SU-DHL-6 (cell line): ENCODE data around the gene SLC9A7.

Experiments
- H2AFZ ChIP-seq: fragments of 200-600 bp; sonication (generic); 2 replicates; pipeline ENCODE4 v1.6.1; 2014; ENCODE audit warnings: low read depth, mild to moderate bottlenecking, moderate library complexity, mixed read lengths, antibody characterized with exemption, low read length; ENCODE audit not compliant: severe bottlenecking
- H3F3A ChIP-seq: fragments of 200-600 bp; shearing (Covaris generic); 2 replicates; pipeline ENCODE4 v1.6.0; 2016; ENCODE audit warnings: antibody characterized with exemption, mild to moderate bottlenecking; ENCODE audit not compliant: insufficient read depth
- H3K27ac ChIP-seq: fragments of 200-600 bp; sonication (generic); 2 replicates; pipeline ENCODE4 v1.5.1; 2016; ENCODE audit warnings: low read depth, mild to moderate bottlenecking, low read length, moderate library complexity, mixed read lengths
- H3K27me3 ChIP-seq: fragments of 200-600 bp; sonication (generic), shearing (Covaris generic); 2 replicates; pipeline ENCODE4 v1.6.0; 2014; ENCODE audit warnings: mild to moderate bottlenecking, low read length
- H3K36me3 ChIP-seq: fragments of 200-600 bp; sonication (generic); 2 replicates; pipeline ENCODE4 v1.6.1; 2014; ENCODE audit warnings: mild to moderate bottlenecking, low read length, mixed read lengths
- H3K4me2 ChIP-seq: fragments of 300-600, 200-600 bp; shearing (Covaris generic), sonication (generic); 2 replicates; pipeline ENCODE4 v1.6.0; 2014; ENCODE audit warnings: low read length, low read depth, mild to moderate bottlenecking; ENCODE audit not compliant: poor library complexity, severe bottlenecking
- H3K4me3 ChIP-seq: fragments of 200-600 bp; sonication (generic); 2 replicates; pipeline ENCODE4 v1.5.1; 2014; ENCODE audit warnings: antibody characterized with exemption, low read length, mild to moderate bottlenecking, mixed read lengths; ENCODE audit not compliant: insufficient read depth, poor library complexity, severe bottlenecking
- H3K79me2 ChIP-seq: fragments of 200-600 bp; sonication (generic); 2 replicates; pipeline ENCODE4 v1.6.1; 2014; ENCODE audit warnings: mild to moderate bottlenecking, low read length, moderate library complexity; ENCODE audit not compliant: insufficient read depth
- H3K9ac ChIP-seq: fragments of 200-600 bp; sonication (generic); 2 replicates; pipeline ENCODE4 v1.7.0; 2014; ENCODE audit warnings: mild to moderate bottlenecking, low read length
- H3K9me2 ChIP-seq: fragments of 200-600 bp; sonication (generic); replicated peaks from 2 replicates; pipeline ENCODE4 v1.6.1; 2014; ENCODE audit warnings: low read length; ENCODE audit not compliant: insufficient read depth
- H3K9me3 ChIP-seq: fragments of 200-600 bp; sonication (generic); 2 replicates; pipeline ENCODE4 v1.6.1; 2014; ENCODE audit warnings: low read length, mixed read lengths; ENCODE audit not compliant: insufficient read depth
- H4K20me1 ChIP-seq: fragments of 200-600 bp; sonication (generic); 2 replicates; pipeline ENCODE4 v1.6.1; 2014; ENCODE audit warnings: low read depth, mild to moderate bottlenecking, antibody characterized with exemption, low read length, moderate library complexity, mixed read lengths
- EZH2phosphoT487 ChIP-seq: fragments of 200-600 bp; sonication (generic), shearing (Covaris generic); conservative IDR thresholded peaks from 2 replicates; pipeline ENCODE4 v1.6.1; 2018; ENCODE audit warnings: mild to moderate bottlenecking, antibody characterized with exemption, low read length, moderate library complexity, mixed read lengths
- TF ChIP-seq, protein P1 (sequence below): fragments of 200-600 bp; sonication (generic); IDR thresholded peaks from one replicate; pipeline ENCODE4 v1.5.1; 2017; ENCODE audit warnings: antibody characterized with exemption, mild to moderate bottlenecking, low read length, moderate library complexity; ENCODE audit not compliant: insufficient read depth, poor library complexity, severe bottlenecking

Gene SLC9A7

DNA sequence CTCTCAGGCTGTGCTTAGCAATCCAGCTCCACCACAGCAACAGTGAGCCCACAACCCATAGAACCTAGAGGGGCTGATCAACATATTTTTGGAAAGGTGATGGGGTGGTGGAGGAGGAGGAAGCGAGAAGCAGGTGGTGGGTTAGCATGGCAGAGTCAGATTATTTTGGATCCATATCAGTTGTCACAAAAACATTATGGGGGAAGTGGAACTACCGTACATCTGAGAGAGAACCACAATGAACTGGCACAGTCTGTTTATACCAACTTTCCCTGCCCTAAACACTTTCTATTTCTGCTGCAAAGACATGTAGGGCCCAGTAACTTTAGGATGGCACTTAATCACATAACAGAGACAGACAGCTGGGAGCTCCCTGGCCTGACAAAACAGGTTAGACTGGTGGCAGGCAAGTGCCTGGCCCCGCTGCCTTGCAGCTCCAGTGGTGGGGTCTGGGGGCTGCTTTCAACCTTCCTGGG lies 4.3 kb downstream of the SLC9A7 start:
- H3K27ac ChIP-seq, result peak overlapping the region; percentile 92
- TF ChIP-seq, protein P1, sequence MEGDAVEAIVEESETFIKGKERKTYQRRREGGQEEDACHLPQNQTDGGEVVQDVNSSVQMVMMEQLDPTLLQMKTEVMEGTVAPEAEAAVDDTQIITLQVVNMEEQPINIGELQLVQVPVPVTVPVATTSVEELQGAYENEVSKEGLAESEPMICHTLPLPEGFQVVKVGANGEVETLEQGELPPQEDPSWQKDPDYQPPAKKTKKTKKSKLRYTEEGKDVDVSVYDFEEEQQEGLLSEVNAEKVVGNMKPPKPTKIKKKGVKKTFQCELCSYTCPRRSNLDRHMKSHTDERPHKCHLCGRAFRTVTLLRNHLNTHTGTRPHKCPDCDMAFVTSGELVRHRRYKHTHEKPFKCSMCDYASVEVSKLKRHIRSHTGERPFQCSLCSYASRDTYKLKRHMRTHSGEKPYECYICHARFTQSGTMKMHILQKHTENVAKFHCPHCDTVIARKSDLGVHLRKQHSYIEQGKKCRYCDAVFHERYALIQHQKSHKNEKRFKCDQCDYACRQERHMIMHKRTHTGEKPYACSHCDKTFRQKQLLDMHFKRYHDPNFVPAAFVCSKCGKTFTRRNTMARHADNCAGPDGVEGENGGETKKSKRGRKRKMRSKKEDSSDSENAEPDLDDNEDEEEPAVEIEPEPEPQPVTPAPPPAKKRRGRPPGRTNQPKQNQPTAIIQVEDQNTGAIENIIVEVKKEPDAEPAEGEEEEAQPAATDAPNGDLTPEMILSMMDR, result no peak
- no peak for TF ChIP-seq EZH2phosphoT487

DNA sequence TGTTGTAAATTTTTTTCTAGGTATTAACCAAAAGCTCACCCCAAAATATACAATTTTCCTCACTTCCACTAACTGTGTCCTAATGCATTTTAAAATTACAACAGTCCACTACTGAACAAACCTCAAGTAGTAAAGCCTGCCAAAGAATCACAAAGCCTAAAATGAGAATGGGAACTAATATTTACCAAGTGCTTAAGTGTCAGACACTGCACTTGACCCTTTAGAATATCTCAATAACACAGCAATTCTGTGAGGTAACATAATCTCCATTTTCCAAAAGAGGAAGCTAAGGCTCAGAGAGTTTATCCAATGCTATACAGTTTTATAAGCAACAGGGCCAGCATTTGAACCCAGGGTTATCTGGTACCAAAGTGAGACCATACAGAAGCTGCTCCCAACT lies 4.9 kb downstream of the SLC9A7 start:
- Histone ChIP-seq H3K4me2 (peak overlapping the region; percentile 92), H2AFZ (no peak overlapping the region), H3K27me3 (no peaks in the 10 kb centered on the region), H3K9me3 (no peaks in the 10 kb centered on the region), H3F3A (peaks cover 26% of the 10 kb centered on the region; the same call in 1 of the 2 replicates), H3K27ac (peak overlapping the region; percentile 92), H3K9me2 (no peaks in the 10 kb centered on the region), H4K20me1 (peaks cover 3% of the 10 kb centered on the region; the same call in 1 of the 2 replicates), H3K9ac (peak overlapping the region; percentile 45; the same call in 1 of the 2 replicates), H3K36me3 (no peaks in the 10 kb centered on the region), H3K4me3 (no peak overlapping the region), H3K79me2 (peaks cover 91% of the 10 kb centered on the region)
- TF ChIP-seq, protein P1, result no peak
- no peak for TF ChIP-seq EZH2phosphoT487

More for the DNA sequence above, 4.3 kb downstream of the SLC9A7 start:
- Histone ChIP-seq H3K9ac (peak overlapping the region; percentile 45), H3K36me3 (no peaks in the 10 kb centered on the region), H3F3A (peaks cover 26% of the 10 kb centered on the region), H3K27me3 (no peaks in the 10 kb centered on the region), H4K20me1 (peaks cover 3% of the 10 kb centered on the region; the same call in 1 of the 2 replicates), H3K79me2 (peaks cover 85% of the 10 kb centered on the region), H3K9me2 (no peaks in the 10 kb centered on the region), H2AFZ (no peak overlapping the region), H3K4me3 (peak overlapping the region; percentile 27), H3K4me2 (peak overlapping the region; percentile 92), H3K9me3 (no peaks in the 10 kb centered on the region)

DNA sequence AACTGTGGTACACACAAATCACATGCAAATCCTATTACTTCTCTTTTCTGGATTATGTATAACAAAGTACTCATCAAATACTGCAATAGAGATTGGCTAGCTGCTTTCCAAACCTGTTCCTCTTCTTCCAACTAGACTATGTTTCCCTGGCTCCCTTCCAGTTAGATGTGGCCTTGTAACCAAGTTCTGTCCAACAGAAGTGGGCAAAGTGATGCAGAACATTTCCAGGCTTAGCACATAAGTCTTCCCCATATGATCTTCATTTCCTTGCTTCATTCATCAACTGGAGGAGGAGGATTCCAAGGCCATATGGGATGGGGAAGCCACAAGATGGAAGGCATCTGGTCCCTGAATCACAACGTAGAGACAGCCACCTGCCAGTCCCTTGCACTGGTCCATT lies 8.0 kb downstream of the SLC9A7 start:
- no peak overlapping the region for H3K4me3 ChIP-seq
- no peak overlapping the region for H3K9ac ChIP-seq
- H3F3A ChIP-seq, result peaks cover 26% of the 10 kb centered on the region; the same call in 1 of the 2 replicates
- no peaks in the 10 kb centered on the region for H3K9me3 ChIP-seq
- H3K9me2 ChIP-seq, result no peaks in the 10 kb centered on the region
- H2AFZ ChIP-seq, result no peak overlapping the region
- TF ChIP-seq, protein P1, result no peak
- no peak for TF ChIP-seq EZH2phosphoT487
- peak overlapping the region; percentile 60 for H3K27ac ChIP-seq
- peaks cover 3% of the 10 kb centered on the region; the same call in 1 of the 2 replicates for H4K20me1 ChIP-seq
- peak overlapping the region; percentile 17 for H3K4me2 ChIP-seq
- H3K79me2 ChIP-seq, result peaks cover 92% of the 10 kb centered on the region
- no peaks in the 10 kb centered on the region for H3K27me3 ChIP-seq
- H3K36me3 ChIP-seq, result no peaks in the 10 kb centered on the region
